GM21619 (cell line): ENCODE measurements around the gene PCMTD2.
"Not testable (repeated sequence)": the region's sequence is repeated elsewhere in the genome, so short reads cannot be mapped to it uniquely, and the experiment has no call there.

Source experiments
- ATAC-seq: cut with Tn5 transposase; IDR thresholded peaks from one replicate; pipeline ENCODE4 v1.9.1; 2021; ENCODE audit not compliant: unreplicated experiment

PCMTD2 gene

DNA sequence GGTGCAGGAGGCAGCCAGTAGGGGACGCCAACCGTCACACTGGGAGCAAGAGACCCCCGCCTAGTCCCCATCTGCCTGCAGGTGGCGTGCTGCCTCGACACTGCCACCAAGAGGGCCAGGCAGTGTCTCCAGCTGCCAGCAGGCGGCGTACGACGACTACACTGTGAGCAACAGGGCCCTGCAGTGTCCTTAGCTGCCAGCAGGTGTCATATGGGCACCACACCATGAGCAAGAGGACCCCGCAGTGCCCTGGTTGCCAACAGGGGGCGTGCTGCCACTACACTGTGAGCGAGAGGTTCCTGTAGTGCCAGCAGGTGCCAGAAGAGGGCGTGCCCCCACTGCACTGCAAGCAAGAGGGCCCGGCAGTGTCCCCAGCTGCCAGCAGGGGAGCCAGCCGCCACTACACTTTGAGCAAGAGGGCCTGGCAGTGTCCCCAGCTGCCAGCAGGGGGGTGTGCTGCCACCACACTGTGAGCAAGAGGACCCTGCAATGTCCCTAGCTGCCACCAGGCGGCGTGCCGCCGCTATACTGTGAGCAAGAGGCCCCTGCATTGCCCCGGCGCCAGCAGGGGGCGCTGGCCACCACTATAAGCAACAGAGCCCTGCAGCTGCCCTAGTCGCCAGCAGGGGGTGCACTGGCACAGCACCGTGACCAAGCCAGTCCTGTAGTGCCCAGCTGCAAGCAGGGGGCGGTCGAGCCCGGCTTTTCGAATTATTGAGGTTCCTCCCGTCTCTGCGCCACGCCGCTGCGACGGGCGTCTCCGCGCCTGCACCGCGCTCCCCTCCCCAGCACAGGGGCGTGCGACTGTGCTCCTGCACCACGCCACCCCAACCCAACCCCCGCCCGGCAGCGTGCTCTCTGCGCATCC, 30.3 kb downstream of the PCMTD2 start:
- peak; percentile 91 for ATAC-seq

DNA sequence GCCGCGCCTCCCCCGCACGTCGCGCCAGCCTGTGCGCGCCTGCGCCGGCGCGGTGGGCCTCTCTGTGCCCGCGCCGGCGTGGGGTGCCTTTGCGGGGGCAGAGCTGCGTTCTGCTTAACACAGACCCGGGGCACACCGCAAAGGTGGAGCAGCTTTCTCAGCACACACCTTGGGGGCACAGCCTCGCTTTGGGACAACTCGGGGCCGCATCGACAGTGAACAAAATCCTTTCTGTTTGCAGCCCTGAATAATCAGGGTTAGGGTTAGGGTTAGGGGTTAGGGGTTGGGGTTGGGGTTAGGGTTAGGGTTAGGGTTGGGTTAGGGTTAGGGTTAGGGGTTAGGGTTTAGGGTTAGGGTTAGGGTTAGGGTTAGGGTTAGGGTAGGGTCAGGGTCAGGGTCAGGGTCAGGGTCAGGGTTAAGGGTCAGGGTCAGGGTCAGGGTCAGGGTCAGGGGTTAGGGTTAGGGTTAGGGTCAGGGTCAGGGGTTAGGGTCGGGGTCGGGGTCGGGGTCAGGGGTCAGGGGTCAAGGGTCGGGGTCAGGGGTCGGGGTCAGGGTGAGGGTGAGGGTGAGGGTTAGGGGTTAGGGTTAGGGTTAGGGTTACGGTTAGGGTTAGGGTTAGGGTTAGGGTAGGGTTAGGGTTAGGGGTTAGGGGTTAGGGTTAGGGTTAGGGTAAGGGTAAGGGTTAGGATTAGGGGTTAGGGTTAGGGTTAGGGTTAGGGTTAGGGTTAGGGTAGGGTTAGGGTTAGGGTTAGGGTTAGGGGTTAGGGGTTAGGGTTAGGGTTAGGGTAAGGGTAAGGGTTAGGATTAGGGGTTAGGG, 31.1 kb downstream of the PCMTD2 start:
- ATAC-seq, result not testable (repeated sequence)

DNA sequence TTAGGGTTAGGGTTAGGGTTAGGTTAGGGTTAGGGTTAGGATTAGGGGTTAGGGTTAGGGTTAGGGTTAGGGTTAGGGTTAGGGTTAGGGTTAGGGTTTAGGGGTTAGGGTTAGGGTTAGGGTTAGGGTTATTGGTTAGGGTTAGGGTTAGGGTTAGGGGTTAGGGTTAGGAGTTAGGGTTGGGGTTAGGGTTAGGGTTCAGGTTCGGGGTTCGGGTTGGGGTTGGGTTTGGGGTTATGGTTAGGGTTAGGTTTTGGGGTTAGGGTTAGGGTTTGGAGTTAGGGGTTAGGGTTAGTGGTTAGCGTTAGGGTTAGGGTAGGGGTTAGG, 31.7 kb downstream of the PCMTD2 start:
- not testable (repeated sequence) for ATAC-seq

DNA sequence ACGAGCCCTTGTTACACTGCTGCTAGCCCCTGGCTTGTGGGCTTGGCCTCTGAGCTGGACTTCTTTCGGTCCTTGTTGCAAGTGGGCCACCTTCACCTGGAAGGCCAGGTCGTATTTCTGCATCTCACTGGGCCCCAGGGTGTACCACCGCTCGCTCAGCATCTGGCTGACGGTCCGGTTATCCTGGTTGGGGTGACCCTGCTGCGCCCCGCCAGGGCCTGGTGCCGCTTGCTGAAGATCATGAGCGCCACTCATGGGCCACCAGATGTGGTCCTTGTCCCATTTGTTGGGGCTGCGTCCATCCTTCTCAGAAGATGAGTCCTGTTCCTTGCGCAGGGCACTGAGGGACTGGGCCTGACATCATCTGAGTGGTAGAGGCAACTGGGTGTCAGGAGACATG, 36.6 kb downstream of the PCMTD2 start:
- not testable (repeated sequence) for ATAC-seq

DNA sequence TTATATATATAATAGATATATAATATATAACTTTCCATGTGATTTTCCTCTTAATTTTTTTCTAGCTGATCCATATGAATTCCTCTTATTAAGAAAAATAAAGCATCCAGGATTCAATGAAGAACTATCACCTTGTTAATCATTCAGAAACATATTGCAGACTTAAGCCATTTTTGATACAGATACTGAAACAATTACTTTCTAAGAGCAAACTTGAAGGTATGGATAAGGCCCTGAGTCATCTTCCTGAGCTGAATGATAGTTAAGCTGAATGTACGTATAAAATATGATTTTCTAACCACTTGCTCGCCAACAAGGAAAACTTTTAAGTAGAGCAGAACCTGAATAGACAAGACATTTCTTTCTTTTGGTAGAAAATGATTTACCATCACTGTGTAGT, 47.5 kb downstream of the PCMTD2 start:
- not testable (repeated sequence) for ATAC-seq

DNA sequence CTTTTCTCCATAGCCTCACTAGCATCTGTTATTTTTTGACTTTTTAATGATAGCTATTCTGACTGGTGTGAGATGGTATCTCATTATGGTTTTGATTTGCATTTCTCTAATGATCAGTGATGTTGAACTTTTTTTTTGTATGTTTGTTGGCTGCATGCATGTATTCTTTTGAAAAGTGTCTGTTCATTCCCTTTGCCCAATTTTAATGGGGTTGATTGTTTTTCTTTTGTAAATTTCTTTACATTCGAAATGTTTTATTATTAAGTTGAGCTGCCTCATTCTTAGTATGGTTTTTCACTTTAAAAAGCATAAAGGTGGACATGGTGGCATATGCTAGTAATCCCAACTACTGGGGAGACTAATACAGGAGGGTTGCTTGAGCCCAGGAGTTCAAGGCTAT, 58.2 kb downstream of the PCMTD2 start:
- ATAC-seq, result not testable (repeated sequence)

DNA sequence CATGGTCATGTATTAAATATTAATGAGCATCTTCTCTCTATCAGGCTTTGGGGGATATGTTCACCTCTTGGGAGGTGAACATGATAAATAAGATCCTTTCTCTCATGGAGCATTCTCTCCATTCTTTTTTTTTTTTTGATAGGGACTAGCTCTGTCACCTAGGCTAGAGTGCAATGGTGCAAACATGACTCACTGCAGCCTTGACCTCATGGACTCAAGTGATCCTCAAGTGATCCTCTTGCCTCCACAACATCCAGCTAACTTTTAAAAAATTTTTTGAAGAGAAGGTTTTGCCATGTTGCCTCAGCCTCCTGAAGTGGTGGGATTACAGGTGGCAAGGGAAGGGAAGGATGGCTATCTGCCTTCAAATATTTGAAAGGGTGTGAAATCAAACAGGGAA, 59.8 kb downstream of the PCMTD2 start:
- ATAC-seq, result not testable (repeated sequence)

DNA sequence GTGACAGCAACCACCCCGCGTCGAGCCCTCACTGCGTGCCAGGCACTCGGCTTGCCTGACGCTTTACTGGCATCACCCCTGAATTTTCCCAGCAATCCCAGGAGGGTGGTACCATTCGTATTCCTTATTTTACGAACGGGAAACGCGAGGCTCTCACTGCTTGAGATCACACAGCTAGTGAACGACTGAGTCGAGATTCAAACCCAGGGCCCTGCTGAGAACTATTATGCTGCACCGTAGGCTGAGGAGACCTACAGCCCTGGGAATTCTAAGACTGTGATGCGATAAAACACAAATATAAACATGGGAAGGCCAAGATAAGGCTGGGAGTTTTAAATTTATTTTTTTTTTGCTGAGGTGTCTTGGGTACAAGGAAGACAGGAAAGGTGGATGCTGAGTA, 60.3 kb downstream of the PCMTD2 start:
- not testable (repeated sequence) for ATAC-seq

DNA sequence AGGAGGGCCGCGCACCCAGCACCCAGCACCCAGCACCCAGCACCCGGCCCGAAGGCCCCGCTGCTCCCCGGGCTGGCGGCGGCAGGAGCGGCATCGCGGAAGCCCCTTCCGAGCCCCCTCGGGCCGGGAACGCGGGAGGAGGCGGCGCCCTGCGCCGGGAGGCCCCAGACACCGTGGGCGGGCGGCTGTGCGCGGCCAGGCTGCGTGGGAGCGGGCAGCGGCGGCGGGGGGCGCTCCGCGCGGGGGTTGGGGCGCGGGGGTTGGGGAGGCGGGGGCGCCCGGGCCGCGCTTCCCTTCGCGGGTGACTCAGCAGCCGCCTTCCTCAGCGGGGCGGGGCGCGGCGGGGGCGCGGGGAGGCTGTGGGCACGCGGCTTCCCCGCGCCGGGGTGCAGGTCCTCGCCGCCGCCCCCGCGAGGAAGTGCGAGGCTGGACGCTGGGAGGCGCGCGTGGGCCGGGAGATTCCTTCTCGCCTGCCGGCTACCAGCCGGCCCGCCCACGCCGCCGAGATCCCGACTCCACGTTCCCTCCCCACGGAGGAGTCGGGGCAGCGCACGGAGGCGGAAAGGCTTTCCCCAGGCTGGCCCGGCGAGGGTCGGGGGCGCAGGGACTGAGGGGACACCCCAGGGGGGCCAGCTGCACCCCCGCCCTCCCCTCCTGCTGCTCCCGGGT, 61.0 kb downstream of the PCMTD2 start:
- not testable (repeated sequence) for ATAC-seq

DNA sequence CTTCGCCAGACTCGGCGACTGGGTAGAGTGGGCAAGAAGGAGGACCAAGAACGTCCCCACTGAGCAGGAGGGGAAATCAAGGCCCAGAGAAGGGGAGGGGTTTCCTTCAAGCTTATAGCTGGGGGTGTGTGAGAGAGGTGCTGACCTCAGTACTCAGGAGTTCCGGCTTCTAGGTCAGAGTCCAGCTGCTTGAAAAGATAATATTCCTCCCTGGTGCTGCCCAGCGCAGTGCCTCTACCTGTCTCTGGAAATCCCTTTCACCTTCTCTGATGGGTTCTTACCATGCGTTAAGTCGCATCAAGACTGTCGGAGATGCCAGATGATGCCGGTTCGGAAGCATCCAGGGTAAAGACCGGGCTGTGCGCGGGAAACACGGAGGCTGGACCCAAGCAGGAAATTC, 61.8 kb downstream of the PCMTD2 start:
- ATAC-seq, result not testable (repeated sequence)

DNA sequence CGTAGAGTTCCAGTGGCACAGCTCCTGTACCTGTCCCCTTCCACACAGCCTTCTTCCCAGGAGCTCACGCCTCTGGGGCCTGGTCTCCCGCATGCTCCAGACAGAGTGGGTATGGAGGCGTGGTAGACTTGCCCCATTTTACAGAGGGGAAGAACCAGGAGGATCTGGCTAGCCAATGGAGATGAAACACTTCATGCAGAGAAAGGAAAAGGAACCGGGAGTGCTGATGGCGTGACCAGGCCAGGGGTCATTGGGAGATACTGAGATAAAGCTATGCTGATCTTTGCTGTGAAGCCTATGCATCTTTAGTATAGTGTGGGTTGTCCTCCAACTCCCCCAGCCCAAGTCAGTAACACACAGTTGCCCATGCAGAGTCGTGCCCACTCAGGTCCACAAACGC, 62.5 kb downstream of the PCMTD2 start:
- not testable (repeated sequence) for ATAC-seq

DNA sequence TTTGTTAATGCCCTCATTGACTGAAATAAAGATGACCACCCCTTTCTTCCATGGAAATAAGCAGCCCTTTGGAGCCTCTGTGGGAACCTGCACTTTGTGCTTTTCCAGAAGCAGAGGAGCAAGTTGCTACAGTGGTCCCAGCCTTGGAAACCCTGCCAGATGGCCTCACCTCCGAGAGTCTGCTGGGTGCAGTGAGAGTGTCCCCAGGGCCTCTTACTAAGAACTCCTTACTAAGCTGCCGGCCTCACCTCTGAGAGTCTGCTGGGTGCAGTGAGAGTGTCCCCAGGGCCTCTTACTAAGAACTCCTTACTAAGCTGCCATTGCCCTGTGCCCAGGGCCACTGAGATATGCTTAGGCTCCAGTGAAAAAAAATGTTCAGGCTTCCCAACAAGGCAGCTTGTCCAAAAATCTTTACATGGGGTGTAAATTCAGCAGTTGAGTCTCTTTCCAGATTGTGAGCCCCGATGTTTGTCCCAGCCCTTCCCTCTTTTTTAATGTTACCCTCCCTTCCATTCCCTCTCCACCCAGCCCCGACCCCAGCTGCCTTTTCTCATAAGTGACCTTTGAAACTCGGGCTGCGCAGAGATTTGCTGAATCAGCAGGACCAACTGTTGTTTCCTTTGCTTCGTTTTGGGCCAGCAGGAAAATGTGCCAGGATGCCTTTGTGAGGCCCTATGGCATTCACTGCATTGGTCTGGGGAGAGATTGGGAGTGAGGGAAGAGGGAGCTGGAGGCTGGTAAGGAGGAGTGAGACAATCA, 66.7 kb downstream of the PCMTD2 start:
- not testable (repeated sequence) for ATAC-seq
